NCI-H2171 treated with DMSO at 0.1 percent for 48 hours (cell line): ENCODE results near the gene CCIN.

ENCODE experiments used
- DNase-seq: peaks from one replicate; lab custom pipeline; 2025; lab: John Stamatoyannopoulos, UW

CCIN gene

GRCh38 chr9:36140086-36141084, 28.8 kb upstream of the CCIN start:
- DNase-seq, result no peak

GRCh38 chr9:36141288-36141687, 27.9 kb upstream of the CCIN start:
- no peak for DNase-seq

GRCh38 chr9:36141761-36142160, 27.4 kb upstream of the CCIN start:
- DNase-seq, result no peak

- no peak for DNase-seq
Observed at GRCh38 chr9:36142510-36143244, 26.5 kb upstream of the CCIN start.

GRCh38 chr9:36143245-36143641, 25.9 kb upstream of the CCIN start:
- no peak for DNase-seq

- DNase-seq, result no peak
Observed at GRCh38 chr9:36144309-36145232, 24.6 kb upstream of the CCIN start.

- DNase-seq, result no peak
Observed at GRCh38 chr9:36145970-36146369, 23.2 kb upstream of the CCIN start.

- no peak for DNase-seq
Observed at GRCh38 chr9:36146651-36147050, 22.5 kb upstream of the CCIN start.

GRCh38 chr9:36147441-36148175, 21.6 kb upstream of the CCIN start:
- DNase-seq, result no peak

- no peak for DNase-seq
Observed at GRCh38 chr9:36148311-36149051, 20.7 kb upstream of the CCIN start.

GRCh38 chr9:36149197-36149596, 20.0 kb upstream of the CCIN start:
- DNase-seq, result no peak

GRCh38 chr9:36150574-36151315, 18.4 kb upstream of the CCIN start:
- no peak for DNase-seq

GRCh38 chr9:36151316-36152210, 17.6 kb upstream of the CCIN start:
- no peak for DNase-seq

GRCh38 chr9:36152741-36153438, 16.3 kb upstream of the CCIN start:
- peak; percentile 1 for DNase-seq

GRCh38 chr9:36153746-36154145, 15.4 kb upstream of the CCIN start:
- no peak for DNase-seq

- DNase-seq, result no peak
Observed at GRCh38 chr9:36154331-36154952, 14.7 kb upstream of the CCIN start.

GRCh38 chr9:36156116-36156515, 13.1 kb upstream of the CCIN start:
- DNase-seq, result no peak

- no peak for DNase-seq
Observed at GRCh38 chr9:36158122-36158521, 11.1 kb upstream of the CCIN start.
